ENCODE data around the gene CTDSPL.

CTDSPL gene

GRCh38 chr3:37859908-37860199, 1.8 kb upstream of the CTDSPL start:
- 0 out of 2 replicates have a peak overlapping the region, but pooled peaks have one; percentile 24 for H3K4me3 ChIP-seq (ENCODE audit: low read depth, low read length)
- TF ChIP-seq, protein P1, sequence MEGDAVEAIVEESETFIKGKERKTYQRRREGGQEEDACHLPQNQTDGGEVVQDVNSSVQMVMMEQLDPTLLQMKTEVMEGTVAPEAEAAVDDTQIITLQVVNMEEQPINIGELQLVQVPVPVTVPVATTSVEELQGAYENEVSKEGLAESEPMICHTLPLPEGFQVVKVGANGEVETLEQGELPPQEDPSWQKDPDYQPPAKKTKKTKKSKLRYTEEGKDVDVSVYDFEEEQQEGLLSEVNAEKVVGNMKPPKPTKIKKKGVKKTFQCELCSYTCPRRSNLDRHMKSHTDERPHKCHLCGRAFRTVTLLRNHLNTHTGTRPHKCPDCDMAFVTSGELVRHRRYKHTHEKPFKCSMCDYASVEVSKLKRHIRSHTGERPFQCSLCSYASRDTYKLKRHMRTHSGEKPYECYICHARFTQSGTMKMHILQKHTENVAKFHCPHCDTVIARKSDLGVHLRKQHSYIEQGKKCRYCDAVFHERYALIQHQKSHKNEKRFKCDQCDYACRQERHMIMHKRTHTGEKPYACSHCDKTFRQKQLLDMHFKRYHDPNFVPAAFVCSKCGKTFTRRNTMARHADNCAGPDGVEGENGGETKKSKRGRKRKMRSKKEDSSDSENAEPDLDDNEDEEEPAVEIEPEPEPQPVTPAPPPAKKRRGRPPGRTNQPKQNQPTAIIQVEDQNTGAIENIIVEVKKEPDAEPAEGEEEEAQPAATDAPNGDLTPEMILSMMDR (IDR thresholded peaks at IDR 0.05; ENCODE audit: control insufficient read depth, extremely low read depth, insufficient read depth) = no peak
- no peak for DNase-seq (ENCODE audit: low read depth)

DNA sequence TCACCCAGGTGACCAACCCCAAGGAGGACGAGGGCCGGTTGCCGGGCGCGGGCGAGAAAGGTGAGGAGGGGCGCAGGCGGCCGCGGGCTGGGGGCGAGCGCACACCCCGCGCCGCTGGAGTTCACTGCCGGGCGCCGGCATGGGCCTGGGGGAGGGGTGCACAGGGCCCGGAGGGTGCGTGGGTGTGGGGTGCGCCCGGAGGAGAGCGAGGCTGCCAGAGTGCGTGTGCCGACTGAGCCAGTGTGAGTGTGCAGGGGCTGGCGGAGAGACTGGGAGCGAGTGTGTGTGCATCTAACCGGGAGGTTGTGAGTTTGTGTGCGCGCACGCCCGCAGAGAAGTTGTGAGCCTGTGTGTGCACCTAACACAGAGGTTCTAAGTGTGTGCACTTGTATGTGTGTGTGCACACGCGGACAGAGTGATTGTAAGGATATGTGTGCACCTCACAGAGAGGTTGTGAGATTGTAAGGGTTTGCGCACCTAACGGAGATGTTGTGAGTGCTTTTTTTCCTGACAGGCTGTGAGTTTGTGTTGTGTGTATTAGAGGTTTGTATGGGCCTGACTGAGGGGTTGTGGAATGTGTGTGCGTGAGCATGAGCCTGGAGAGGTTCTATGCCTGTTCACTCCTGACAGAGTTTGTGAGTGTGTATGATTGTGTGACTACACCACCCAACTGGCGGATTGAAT, 681 bp downstream of the CTDSPL start:
- TF ChIP-seq, protein P1 (IDR thresholded peaks at IDR 0.05; ENCODE audit: control insufficient read depth, extremely low read depth, insufficient read depth) = no peak
- peak overlapping the region; percentile 61 for H3K4me3 ChIP-seq (ENCODE audit: low read depth, low read length)
- DNase-seq (ENCODE audit: low read depth) = no peak

GRCh38 chr3:37862903-37863815, 1.5 kb downstream of the CTDSPL start:
- TF ChIP-seq, protein P1 (IDR thresholded peaks at IDR 0.05; ENCODE audit: control insufficient read depth, extremely low read depth, insufficient read depth) = no peak
- DNase-seq (ENCODE audit: low read depth) = no peak
- peak overlapping the region; percentile 61 for H3K4me3 ChIP-seq (ENCODE audit: low read depth, low read length)

GRCh38 chr3:37863949-37864822, 2.5 kb downstream of the CTDSPL start:
- peak overlapping the region; percentile 61 for H3K4me3 ChIP-seq (ENCODE audit: low read depth, low read length)
- TF ChIP-seq, protein P1 (IDR thresholded peaks at IDR 0.05; ENCODE audit: control insufficient read depth, extremely low read depth, insufficient read depth) = no peak
- peak; percentile 64 for DNase-seq (ENCODE audit: low read depth)

DNA sequence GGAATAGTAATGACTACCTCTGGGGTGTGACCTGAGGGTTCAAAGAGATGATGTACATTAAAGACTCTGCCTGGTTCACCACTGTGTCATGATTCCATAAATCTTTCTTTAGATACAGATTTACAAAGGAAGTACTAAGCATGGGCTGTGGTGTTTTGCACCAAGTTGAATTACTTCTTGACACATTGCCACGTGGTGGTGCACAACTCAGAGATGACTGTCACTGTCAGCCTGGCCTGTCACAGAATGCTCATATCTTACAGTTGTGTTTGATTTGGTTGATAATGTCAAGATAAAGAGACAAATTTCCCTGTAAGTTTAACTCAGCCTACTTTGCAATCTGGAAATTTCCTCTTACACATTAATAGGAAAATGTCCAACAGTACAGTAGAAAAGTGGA, 3.2 kb downstream of the CTDSPL start:
- no peak for DNase-seq (ENCODE audit: low read depth)
- H3K4me3 ChIP-seq (ENCODE audit: low read depth, low read length) = peak overlapping the region; percentile 21; the same call in 1 of the 2 replicates
- TF ChIP-seq, protein P1 (IDR thresholded peaks at IDR 0.05; ENCODE audit: control insufficient read depth, extremely low read depth, insufficient read depth) = 0 out of 2 replicates have a peak, but pooled peaks have one; percentile 2

GRCh38 chr3:37867144-37867543, 5.5 kb downstream of the CTDSPL start:
- TF ChIP-seq, protein P1 (IDR thresholded peaks at IDR 0.05; ENCODE audit: control insufficient read depth, extremely low read depth, insufficient read depth) = no peak
- DNase-seq (ENCODE audit: low read depth) = no peak

More at GRCh38 chr3:37867144-37867543, 5.5 kb downstream of the CTDSPL start:
- no peak overlapping the region for H3K4me3 ChIP-seq (ENCODE audit: low read depth, low read length)

Data from LNCaP clone FGC (cell line).